Suppressor macrophage treated with lipopolysaccharide for 4 hours (primary cell): ENCODE measurements around the gene PTAFR.

Experiments used
- DNase-seq: peaks from one replicate; pipeline ENCODE4 v3.0.0-alpha.2; 2020

PTAFR gene

GRCh38 chr1:28175955-28176485 is 470 bp downstream of the PTAFR start:
- DNase-seq: no peak

DNA sequence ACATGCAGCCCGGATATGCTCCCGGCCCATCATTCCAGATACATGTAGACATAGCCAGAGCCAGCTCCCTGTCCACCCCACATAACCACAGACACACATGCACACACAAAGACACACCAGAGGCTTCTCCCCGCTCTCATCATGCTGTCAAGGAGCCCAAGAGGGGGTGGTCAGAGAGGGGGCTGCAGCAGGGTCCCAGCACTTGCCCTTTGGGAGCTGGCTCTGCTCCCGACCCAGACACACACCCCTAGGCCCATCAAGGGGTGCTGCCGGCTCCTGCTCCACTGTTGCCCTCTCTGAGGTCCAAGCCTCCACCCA is 2.6 kb downstream of the PTAFR start:
- no peak for DNase-seq

DNA sequence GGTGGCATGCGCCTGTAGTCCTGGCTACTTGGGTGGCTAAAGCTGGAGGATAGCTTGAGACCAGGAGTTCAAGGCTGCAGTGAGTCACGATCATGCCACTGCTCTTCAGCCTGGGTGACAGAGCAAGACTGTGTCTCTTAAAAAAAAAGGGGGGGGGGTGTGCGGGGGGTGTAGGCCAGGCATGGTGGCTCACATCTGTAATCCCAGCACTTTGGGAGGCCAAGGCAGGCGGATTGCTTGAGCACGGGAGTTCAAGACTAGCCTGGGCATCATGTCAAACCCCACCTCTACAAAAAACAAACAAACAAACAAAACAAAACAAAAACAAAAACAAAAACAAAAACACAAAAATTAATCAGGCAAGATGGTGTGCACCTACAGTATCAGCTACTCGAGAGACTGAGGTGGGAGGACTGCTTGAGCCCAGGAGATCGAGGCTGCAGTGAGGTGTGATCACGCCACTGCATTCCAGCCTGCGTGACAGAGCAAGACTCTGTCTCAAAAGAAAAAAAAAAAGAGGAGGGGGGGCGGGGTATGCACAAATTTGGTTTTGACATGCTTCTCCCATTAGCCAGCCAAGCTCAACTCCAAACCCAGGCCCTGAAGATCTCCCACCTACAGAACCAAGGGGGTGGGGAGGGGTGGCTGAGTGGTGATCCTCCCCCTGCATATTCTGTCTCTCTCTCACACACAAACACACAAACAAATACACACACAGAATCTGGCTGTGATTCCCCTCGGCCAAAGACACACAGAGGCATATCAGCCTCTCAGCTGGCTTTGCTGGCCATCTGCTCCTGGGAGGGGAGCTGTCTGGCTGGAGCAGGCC is 3.1 kb downstream of the PTAFR start:
- DNase-seq: peak; percentile 54

GRCh38 chr1:28172713-28173150 is 3.8 kb downstream of the PTAFR start:
- DNase-seq: peak; percentile 87

- no peak for DNase-seq
These were observed 5.2 kb downstream of the PTAFR start for GRCh38 chr1:28171246-28171645.

GRCh38 chr1:28170001-28170596 is 6.4 kb downstream of the PTAFR start:
- peak; percentile 85 for DNase-seq

DNA sequence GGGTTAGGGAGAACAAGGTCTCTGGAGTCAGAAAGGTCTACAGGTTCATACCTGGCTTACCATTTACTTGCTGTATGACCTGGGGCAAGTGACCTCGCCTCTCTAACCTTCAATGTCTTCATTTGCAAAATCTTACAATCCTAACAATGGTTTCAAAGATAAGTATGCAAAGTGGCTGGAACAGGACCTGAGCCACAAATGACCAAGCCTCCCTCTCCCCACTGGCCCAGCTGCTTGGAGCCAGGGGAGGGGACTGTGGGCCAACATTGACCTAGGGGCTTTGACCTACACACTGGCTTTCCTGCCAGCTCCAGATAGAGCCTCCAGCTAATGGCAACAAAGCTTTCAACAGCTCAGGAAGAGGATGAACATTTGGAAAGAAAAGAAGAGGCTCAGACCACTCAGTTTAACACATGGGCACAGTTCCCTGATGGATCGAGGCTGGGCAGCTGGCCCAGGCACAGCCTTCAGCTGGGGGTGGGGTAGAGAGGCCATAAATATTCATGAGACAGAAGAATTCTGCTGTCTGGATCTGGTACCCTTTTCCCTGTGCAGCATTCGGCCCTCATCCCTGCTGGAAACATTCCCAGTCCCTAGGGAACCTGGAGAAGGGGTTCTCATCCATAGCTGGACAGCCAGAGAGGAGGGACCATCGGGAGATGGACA is 12.9 kb downstream of the PTAFR start:
- no peak for DNase-seq

GRCh38 chr1:28162151-28162550 is 14.3 kb downstream of the PTAFR start:
- DNase-seq: no peak

- DNase-seq: peak; percentile 76
These were observed 14.7 kb downstream of the PTAFR start for GRCh38 chr1:28161751-28162150.

GRCh38 chr1:28160782-28161266 is 15.7 kb downstream of the PTAFR start:
- DNase-seq: peak; percentile 75

GRCh38 chr1:28159680-28160079 is 16.8 kb downstream of the PTAFR start:
- peak; percentile 74 for DNase-seq

- no peak for DNase-seq
These were observed 17.2 kb downstream of the PTAFR start for GRCh38 chr1:28159243-28159642.

GRCh38 chr1:28157894-28158293 is 18.6 kb downstream of the PTAFR start:
- DNase-seq: no peak

GRCh38 chr1:28156821-28157220 is 19.7 kb downstream of the PTAFR start:
- peak; percentile 89 for DNase-seq

GRCh38 chr1:28155628-28156027 is 20.9 kb downstream of the PTAFR start:
- no peak for DNase-seq

DNA sequence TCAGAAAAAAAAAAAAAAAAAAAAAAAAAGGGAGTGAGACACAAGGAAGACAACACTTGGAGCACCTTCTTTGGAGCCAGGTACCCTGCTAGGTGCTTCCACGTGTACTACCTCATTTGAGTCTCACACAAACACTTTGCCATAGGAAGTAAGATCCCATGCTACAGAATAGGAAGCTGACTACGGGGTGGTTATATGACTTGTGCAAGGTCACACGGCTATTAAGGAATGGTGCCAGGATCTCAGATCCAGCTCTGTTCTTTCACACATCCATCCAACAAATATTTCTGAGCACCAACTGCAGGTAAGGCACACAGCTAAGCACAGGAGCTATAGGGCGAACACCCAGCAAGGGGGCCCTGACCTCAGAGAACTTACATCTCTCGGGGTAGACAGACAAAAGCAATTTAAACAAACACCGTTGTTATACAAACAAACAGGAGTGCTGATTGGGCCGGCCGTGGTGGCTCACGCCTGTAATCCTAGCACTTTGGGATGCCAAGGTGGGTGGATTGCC is 22.4 kb downstream of the PTAFR start:
- DNase-seq: no peak

GRCh38 chr1:28150125-28150780 is 26.2 kb downstream of the PTAFR start:
- no peak for DNase-seq

- DNase-seq: no peak
These were observed 27.7 kb downstream of the PTAFR start for GRCh38 chr1:28148880-28149195.

DNA sequence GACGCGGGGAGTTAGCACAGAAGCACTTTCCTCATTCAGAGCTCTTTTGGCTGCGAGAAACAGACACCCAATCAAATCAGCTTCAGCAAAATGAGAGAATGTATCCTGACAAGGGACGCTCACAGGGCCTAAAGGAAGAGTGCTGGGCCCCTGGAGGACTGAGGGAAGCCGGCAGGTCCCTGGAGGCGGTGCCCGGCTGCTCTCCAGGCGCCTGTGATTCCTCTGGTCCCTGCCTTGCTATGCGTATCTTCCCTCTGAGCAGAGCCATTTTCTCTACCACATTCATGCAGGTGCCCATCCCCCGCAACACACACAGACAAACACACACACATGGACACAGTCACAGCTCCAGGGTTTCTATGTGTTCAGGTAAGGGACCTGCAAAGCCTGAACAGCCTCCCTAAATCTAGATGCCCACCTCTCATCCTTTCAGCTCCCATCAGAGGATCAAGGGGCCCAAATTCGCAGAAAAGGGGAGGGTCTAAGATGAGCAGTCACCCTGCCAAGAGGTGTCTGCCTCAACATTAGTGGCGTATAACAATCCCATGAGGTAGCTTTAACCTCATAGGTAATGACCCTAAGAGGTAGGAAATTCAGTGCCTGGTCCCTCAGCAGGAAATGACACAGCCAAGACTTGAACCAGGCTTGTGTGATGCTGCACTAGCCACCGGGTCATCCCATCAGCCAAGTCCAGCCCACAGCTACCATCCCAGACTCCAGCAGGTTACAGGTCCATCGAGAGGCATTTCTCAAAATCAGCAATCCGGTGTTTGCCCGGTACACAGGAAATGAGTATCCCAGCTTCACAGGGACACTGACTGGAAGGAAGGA is 29.0 kb downstream of the PTAFR start:
- no peak for DNase-seq

DNA sequence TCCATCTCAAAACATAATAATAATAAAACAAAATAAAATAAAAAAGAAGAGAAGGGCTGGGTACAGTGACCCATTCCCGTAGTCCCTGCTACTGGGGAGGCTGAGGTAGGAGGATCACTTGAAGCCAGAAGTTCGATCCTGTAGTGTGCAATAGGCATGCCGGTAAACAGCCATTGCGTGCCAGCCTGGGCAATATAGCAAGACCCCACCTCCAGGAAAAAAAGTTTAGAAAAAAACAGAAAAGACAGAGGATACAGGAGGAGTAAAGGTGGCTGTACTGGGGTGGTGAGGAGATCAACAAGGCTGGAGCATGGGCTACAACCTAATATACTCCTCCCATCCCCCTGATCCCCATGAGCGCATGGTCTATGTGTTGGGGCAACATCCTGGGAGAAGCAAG is 30.8 kb downstream of the PTAFR start:
- no peak for DNase-seq

GRCh38 chr1:28144203-28145135 is 32.0 kb downstream of the PTAFR start:
- DNase-seq: peak; percentile 77
